Keratinocyte (primary cell): Measurements from ENCODE around the gene GRAMD1A.

Source experiments
- EZH2 ChIP-seq: IDR thresholded peaks from one replicate; pipeline ENCODE4 v1.6.1; 2012; ENCODE audit warnings: inconsistent platforms, mild to moderate bottlenecking, low read length, moderate library complexity
- TF ChIP-seq, protein P1 (sequence below), 3 experiments: IDR thresholded peaks in 1 of 3; conservative IDR thresholded peaks in 1 of 3; optimal IDR thresholded peaks in 1 of 3; 2 replicates in 2 of 3; 3 replicates in 1 of 3; pipeline versions ENCODE3 to v1.5.1; 2011; ENCODE audit warnings: low read length in 3 of 3, mild to moderate bottlenecking in 3 of 3, moderate library complexity in 2 of 3, control low read depth in 1 of 3, inconsistent platforms in 1 of 3; ENCODE audit not compliant: insufficient read depth in 2 of 3; ENCODE audit errors: extremely low read depth in 1 of 3

DNA sequence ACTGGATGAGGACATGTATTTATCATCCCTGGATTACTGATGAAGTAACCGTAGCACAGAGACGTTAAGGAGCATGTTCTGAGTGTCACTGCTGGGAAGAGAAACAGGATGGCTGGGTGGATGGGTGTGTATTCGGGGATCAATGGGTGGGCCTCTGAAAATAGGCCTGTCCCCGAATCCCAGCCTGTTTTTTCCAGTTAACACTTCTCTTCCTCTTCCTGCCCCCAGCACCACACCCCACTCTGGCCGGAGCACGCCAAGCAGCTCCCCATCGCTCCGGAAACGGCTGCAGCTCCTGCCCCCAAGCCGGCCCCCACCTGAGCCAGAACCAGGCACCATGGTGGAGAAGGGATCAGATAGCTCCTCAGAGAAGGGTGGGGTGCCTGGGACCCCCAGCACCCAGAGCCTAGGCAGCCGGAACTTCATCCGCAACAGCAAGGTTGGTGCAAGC lies 8.8 kb downstream of the GRAMD1A start:
- no peak for TF ChIP-seq EZH2
- TF ChIP-seq, protein P1, sequence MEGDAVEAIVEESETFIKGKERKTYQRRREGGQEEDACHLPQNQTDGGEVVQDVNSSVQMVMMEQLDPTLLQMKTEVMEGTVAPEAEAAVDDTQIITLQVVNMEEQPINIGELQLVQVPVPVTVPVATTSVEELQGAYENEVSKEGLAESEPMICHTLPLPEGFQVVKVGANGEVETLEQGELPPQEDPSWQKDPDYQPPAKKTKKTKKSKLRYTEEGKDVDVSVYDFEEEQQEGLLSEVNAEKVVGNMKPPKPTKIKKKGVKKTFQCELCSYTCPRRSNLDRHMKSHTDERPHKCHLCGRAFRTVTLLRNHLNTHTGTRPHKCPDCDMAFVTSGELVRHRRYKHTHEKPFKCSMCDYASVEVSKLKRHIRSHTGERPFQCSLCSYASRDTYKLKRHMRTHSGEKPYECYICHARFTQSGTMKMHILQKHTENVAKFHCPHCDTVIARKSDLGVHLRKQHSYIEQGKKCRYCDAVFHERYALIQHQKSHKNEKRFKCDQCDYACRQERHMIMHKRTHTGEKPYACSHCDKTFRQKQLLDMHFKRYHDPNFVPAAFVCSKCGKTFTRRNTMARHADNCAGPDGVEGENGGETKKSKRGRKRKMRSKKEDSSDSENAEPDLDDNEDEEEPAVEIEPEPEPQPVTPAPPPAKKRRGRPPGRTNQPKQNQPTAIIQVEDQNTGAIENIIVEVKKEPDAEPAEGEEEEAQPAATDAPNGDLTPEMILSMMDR (optimal IDR thresholded peaks at IDR 0.05 in 1 of 3, IDR thresholded peaks at IDR 0.05 in 1 of 3, conservative IDR thresholded peaks at IDR 0.05 in 1 of 3; ENCODE audit: extremely low read depth in 1 of 3, insufficient read depth in 2 of 3, low read length in 3 of 3), result no peak
